Ureter (tissue), 1 donor: Measurements from ENCODE around the gene PFDN4. TPM values are rescaled to one million over a fixed set of nuclear protein-coding genes. Genes with fewer than 3 reads are reported as not detected.

Experiments used
- DNase-seq: peaks from one replicate; pipeline ENCODE4 v3.0.0-alpha.2; 2020; ENCODE audit warnings: low spot score
- total RNA-seq: library from RNA; stranded (reverse); gene quantifications from one replicate; pipeline ENCODE4 v1.2.4, GENCODE V29; 2023
- donor health status: DM: yes; HTN: yes; CAD: no.

PFDN4 gene
- total RNA-seq, 1 donor from 2014 or later = 25.3 TPM

- DNase-seq = peak; percentile 47
Measured at GRCh38 chr20:54267483-54268003, 59.7 kb downstream of the PFDN4 start.

DNA sequence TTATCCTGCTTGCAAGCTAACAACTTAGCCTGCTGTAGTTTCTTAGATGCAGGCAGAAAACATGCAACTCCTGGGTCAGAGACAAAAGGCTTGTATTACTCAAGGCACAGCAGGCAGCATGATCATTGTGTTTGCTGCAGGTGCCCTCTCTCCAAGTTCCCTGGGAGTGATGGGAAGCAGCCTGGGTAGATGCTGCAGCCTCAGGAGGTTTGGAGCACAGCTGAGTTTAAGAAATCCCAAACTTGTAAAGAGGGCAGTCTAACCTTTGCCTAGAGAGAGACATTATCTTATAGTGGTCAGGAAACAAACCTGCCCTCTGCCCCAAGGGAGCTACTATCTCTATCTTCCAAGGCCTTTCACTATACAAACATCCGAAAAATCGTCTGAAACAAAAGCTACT, 61.1 kb downstream of the PFDN4 start:
- DNase-seq = no peak

Other genes with a start within 250 kb of the PFDN4 start
- 67.2 TPM for gene BCAS1, start 137.5 kb upstream of the PFDN4 start, total RNA-seq
- gene CYP24A1, start 34.1 kb upstream of the PFDN4 start, total RNA-seq = 10.4 TPM